GM12878 (cell line): Measurements from ENCODE around the gene AFAP1. TPM values are rescaled to one million over a fixed set of nuclear protein-coding genes. Genes with fewer than 3 reads are reported as not detected.

Experiments used
- ATAC-seq: fragments of 200-7000 bp; cut with Tn5 transposase; 3 replicates; pipeline ENCODE4 v1.9.1; 2020; ENCODE audit warnings: mild to moderate bottlenecking, moderate library complexity
- BruUV-seq: library from RNA; stranded (reverse); fragments of 400-500 nt; replicated peaks from 2 replicates; lab custom pipeline; 2021; lab: Mats Ljungman, UMichigan
- CTCF ChIA-PET: fragments of 300-600 bp; sonication (Branson Sonifier 250); formaldehyde crosslinking; extraction: SDS; loops from one replicate; lab custom pipeline; 2021; ENCODE audit warnings: inconsistent platforms; lab: Yijun Ruan, JAX
- POLR2A ChIA-PET: fragments of 350-600 bp; formaldehyde crosslinking; extraction: SDS; loops from one replicate; lab custom pipeline; 2021; ENCODE audit warnings: inconsistent platforms; lab: Charles Lee
- RAD21 ChIA-PET: fragments of 300-600 bp; sonication (Branson Sonifier 250); formaldehyde crosslinking; loops from one replicate; lab custom pipeline; 2023; ENCODE audit warnings: antibody characterized with exemption; ENCODE audit not compliant: unreplicated experiment; lab: Charles Lee
- SMC1A ChIA-PET: fragments of 300-600 bp; sonication (Branson Sonifier 250); formaldehyde crosslinking; loops from one replicate; lab custom pipeline; 2023; ENCODE audit not compliant: unreplicated experiment, uncharacterized antibody; lab: Charles Lee
- DNase-seq: peaks from one replicate; pipeline ENCODE4 v3.0.0-alpha.2; 2011; ENCODE audit warnings: low read depth, low spot score
- FAIRE-seq: peaks from 3 replicates; lab custom pipeline; 2011; peaks lifted over from hg19 to GRCh38; lab: Jason Lieb, UNC
- H2AFZ ChIP-seq: 2 replicates; pipeline ENCODE4 v1.6.0; 2011; ENCODE audit warnings: low read depth, low read length, control low read depth; ENCODE audit not compliant: control insufficient read depth
- H3K27ac ChIP-seq: 2 replicates; pipeline ENCODE4 v1.5.1; 2011; ENCODE audit warnings: control low read depth; ENCODE audit not compliant: control insufficient read depth, insufficient read depth
- H3K27me3 ChIP-seq, 2 experiments: replicated peaks in 1 of 2; 2 replicates each; pipeline versions ENCODE4 v1.6.0 to v1.6.1; 2011; ENCODE audit warnings: low read length in 1 of 2; ENCODE audit not compliant: control insufficient read depth in 2 of 2, insufficient read depth in 2 of 2
- H3K36me3 ChIP-seq, 2 experiments: 2 replicates each; pipeline ENCODE4 v1.5.1; 2011; ENCODE audit warnings: low read length in 1 of 2; ENCODE audit not compliant: control insufficient read depth in 2 of 2, insufficient read depth in 2 of 2
- H3K4me1 ChIP-seq: 2 replicates; pipeline ENCODE4 v1.6.1; 2011; ENCODE audit warnings: mild to moderate bottlenecking, low read length, moderate library complexity, mixed read lengths; ENCODE audit not compliant: control insufficient read depth, insufficient read depth
- H3K4me2 ChIP-seq: 2 replicates; pipeline ENCODE4 v1.6.0; 2011; ENCODE audit warnings: control low read depth; ENCODE audit not compliant: control insufficient read depth, insufficient read depth
- H3K4me3 ChIP-seq: fragments of 200-600 bp; sonication (generic); 2 replicates; pipeline ENCODE4 v1.5.1; 2016
- H3K79me2 ChIP-seq: 2 replicates; pipeline ENCODE4 v1.6.0; 2011; ENCODE audit warnings: low read length; ENCODE audit not compliant: control insufficient read depth, insufficient read depth
- H3K9ac ChIP-seq: 2 replicates; pipeline ENCODE4 v1.8.0; 2011; ENCODE audit warnings: low read length, control low read depth, mixed read lengths; ENCODE audit not compliant: control insufficient read depth, insufficient read depth
- H3K9me3 ChIP-seq: replicated peaks from 3 replicates; pipeline ENCODE4 v1.5.1; 2011; ENCODE audit warnings: mild to moderate bottlenecking, low read length; ENCODE audit not compliant: control insufficient read depth, insufficient read depth
- H4K20me1 ChIP-seq: 2 replicates; pipeline ENCODE4 v1.6.0; 2011; ENCODE audit not compliant: control insufficient read depth, insufficient read depth
- BHLHE40 ChIP-seq, 2 experiments: fragments of 450-650 bp in 1 of 2; IDR thresholded peaks; 2 replicates each; pipeline ENCODE4 v1.6.1; 2011 to 2017; ENCODE audit warnings: low read depth in 2 of 2, borderline replicate concordance in 1 of 2, improper control_type of control experiment in 1 of 2, low read length in 1 of 2, mild to moderate bottlenecking in 1 of 2
- CBFB ChIP-seq: IDR thresholded peaks from 2 replicates; pipeline ENCODE4 v1.6.1; 2016; ENCODE audit warnings: antibody characterized with exemption, low read depth
- CBX5 ChIP-seq: sonication (generic); IDR thresholded peaks from 2 replicates; pipeline ENCODE4 v1.6.1; 2016; ENCODE audit warnings: low read depth, moderate library complexity, mild to moderate bottlenecking, inconsistent platforms
- ELK1 ChIP-seq: IDR thresholded peaks from 2 replicates; pipeline ENCODE4 v1.6.1; 2012; ENCODE audit warnings: low read depth, low read length, improper control_type of control experiment
- MEF2A ChIP-seq: IDR thresholded peaks from 2 replicates; pipeline ENCODE4 v1.6.1; 2011; ENCODE audit warnings: low read depth, mild to moderate bottlenecking, low read length, moderate library complexity; ENCODE audit not compliant: insufficient read depth
- POLR2A ChIP-seq: IDR thresholded peaks from 2 replicates; pipeline ENCODE4 v1.6.1; 2011; ENCODE audit warnings: low read depth, mild to moderate bottlenecking, low read length
- SUPT20H ChIP-seq: IDR thresholded peaks from 2 replicates; pipeline ENCODE4 v1.6.1; 2011; ENCODE audit warnings: low read depth, mild to moderate bottlenecking, low read length, moderate library complexity, borderline replicate concordance; ENCODE audit not compliant: control insufficient read depth
- USF2 ChIP-seq: IDR thresholded peaks from 2 replicates; pipeline ENCODE4 v1.6.1; 2011; ENCODE audit warnings: low read depth, low read length, improper control_type of control experiment, borderline replicate concordance
- WGBS: methylation state at CpG from one replicate; pipeline ENCODE4 v1.1.6; 2016; ENCODE audit warnings: low lambda C conversion rate; ENCODE audit not compliant: insufficient replicate concordance, insufficient coverage; ENCODE audit errors: missing lambda C conversion rate; 5-methylcytosine and 5-hydroxymethylcytosine counted together
- in situ Hi-C: fragments of 300-500 bp; cut with MboI; formaldehyde crosslinking; loops from 9 replicates; pipeline ENCODE4 v1.14.3; 2018; ENCODE audit warnings: mixed read lengths
- intact Hi-C: fragments of 100-400 bp; cut with micrococcal nuclease; formaldehyde crosslinking; loops from one replicate; pipeline ENCODE4 v1.14.2; 2022; ENCODE audit not compliant: unreplicated experiment
- polyA plus RNA-seq, 11 experiments: library from polyadenylated mRNA; depleted of rRNA in 4 of 11; unstranded in 6 of 11; stranded (reverse) in 5 of 11; fragments of >200 nt; fragmentation: Nextera tagmentation in 4 of 11; fragmentation: Illumina TruSeq in 1 of 11; extraction: Ambion mirVana in 4 of 11; extraction: Trizol in 1 of 11; gene quantifications; 1 replicate in 1 of 11; 2 replicates in 10 of 11; pipeline versions ENCODE4 v1.2.1 to v1.2.3, GENCODE V29; 2011 to 2016; ENCODE audit warnings: inconsistent platforms in 2 of 11, missing spikeins in 2 of 11, low read depth in 1 of 11
- total RNA-seq, 4 experiments: library from RNA; depleted of rRNA in 3 of 4; stranded (reverse); fragments of >200 nt in 3 of 4; fragmentation: Illumina TruSeq in 1 of 4; extraction: Trizol in 1 of 4; gene quantifications; 2 replicates each; pipeline versions ENCODE4 v1.2.1 to v1.2.3, GENCODE V29; 2013 to 2021
- TF ChIP-seq, protein P1 (sequence below): IDR thresholded peaks from 2 replicates; pipeline ENCODE4 v1.6.1; 2012; ENCODE audit warnings: low read depth, low read length, improper control_type of control experiment
- TF ChIP-seq, protein P2 (sequence below): IDR thresholded peaks from 2 replicates; pipeline ENCODE4 v1.6.1; 2012; ENCODE audit warnings: improper control_type of control experiment, low read depth, low read length; ENCODE audit not compliant: insufficient replicate concordance

AFAP1 gene
- total and polyA plus RNA-seq, 10 of the 15 experiments (the other 5 are each of a cell fraction or from before 2014, with no cell fraction given), result 0.02 to 0.23 (median 0.09) TPM; not detected in 1

DNA sequence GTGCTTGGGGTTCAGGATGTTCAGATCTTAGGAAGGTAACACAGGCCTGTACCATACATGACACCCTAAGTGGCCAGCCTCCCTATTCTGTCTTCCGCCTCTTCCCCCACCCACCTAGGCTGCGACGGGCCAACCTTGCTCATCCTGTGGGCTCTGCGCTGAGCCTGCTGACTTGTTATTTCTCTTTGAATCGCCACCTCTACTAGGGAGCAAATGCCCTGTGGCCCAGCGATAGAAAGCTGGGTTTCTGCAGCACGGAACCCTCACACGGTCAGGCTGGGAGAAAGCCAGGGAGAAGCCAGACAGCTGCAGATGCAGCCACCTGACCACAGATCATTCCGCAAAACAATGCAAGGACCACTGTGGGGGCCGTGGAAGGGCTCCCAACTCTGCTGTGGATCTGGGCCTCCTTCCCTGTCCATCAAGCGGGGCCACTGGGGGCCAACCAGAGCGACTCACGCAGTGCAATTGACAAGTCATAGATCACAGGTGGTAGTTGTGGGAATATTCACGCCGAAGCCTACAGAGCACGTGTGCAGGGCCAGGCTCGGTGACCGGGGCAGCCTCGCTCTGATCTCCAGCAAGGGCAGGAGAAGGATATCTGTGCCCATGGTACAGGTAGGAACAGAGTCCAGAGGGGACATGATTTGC is 227.5 kb downstream of the AFAP1 start (continued):
- TF ChIP-seq USF2 (no peak), MEF2A (no peak), POLR2A (no peak), SUPT20H (no peak)

DNA sequence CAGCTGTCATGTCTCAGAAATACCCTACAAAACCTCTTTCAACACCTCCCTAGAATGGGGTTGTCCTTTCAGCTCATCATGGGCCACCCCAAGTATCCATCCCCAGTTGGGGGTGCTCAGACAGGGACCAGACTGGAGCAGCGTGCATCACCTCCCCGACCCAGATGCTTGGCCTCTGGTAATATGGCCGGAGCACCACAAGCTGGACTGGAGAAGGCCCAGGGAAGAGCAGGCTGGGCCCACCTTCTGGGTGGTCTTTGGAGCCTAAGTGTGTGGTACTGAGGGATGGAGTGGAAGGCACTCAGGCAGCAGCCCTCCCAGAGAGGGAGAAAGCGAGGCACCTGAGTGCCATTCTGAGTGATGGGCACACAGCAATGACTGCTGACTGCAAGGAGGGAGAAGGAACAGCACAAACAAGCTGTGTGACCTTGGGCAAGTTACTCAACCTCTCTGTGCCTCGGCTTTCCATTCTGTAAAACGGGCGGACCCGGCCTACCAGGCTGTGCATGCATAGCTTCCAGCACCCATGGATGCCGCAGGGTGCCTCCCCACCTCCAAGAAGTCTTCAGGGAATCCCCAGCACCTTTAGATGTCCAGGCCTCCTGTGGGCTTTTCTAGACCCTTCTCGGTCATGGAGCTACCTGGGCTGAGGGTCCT is 228.2 kb downstream of the AFAP1 start:
- no peaks in the 10 kb centered on the region for H3K79me2 ChIP-seq
- no peak overlapping the region for H3K27ac ChIP-seq
- H3K36me3 ChIP-seq, result no peaks in the 10 kb centered on the region
- H3K4me1 ChIP-seq, result no peaks in the 10 kb centered on the region
- H3K27me3 ChIP-seq, result no peaks in the 10 kb centered on the region; a peak in 2 of 4 replicates
- no TSS peak for BruUV-seq
- no peaks in the 10 kb centered on the region for H4K20me1 ChIP-seq
- WGBS, result 19% methylated on average over 10 of the region's 10 CpGs
- intact Hi-C loops, result loop anchor here (10.0 kb wide), 1 partner anchor 527 kb away; no protein-coding TSS in a partner anchor
- in situ Hi-C loops, result loop anchor here (10.0 kb wide), 1 partner anchor 517 kb away; the partner anchor contains the start of gene SORCS2
- ChIA-PET CTCF (no interaction called here), RAD21 (no interaction called here), SMC1A (no interaction called here), POLR2A (no interaction called here)
- no peak overlapping the region for H3K9ac ChIP-seq
- H3K4me2 ChIP-seq, result no peak overlapping the region
- H3K4me3 ChIP-seq, result no peak overlapping the region
- no peak for FAIRE-seq
- no peak for DNase-seq
- H2AFZ ChIP-seq, result no peak overlapping the region
- ATAC-seq, result no peak
- no peaks in the 10 kb centered on the region for H3K9me3 ChIP-seq
- TF ChIP-seq CBFB (no peak), CBX5 (no peak), BHLHE40 (IDR thresholded peaks at IDR 0.05; ENCODE audit: borderline replicate concordance in 1 of 2, low read depth in 2 of 2, low read length in 1 of 2) (no peak), MEF2A (no peak), ELK1 (no peak)
- TF ChIP-seq, protein P1, sequence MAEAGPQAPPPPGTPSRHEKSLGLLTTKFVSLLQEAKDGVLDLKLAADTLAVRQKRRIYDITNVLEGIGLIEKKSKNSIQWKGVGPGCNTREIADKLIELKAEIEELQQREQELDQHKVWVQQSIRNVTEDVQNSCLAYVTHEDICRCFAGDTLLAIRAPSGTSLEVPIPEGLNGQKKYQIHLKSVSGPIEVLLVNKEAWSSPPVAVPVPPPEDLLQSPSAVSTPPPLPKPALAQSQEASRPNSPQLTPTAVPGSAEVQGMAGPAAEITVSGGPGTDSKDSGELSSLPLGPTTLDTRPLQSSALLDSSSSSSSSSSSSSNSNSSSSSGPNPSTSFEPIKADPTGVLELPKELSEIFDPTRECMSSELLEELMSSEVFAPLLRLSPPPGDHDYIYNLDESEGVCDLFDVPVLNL, result no peak
- TF ChIP-seq, protein P2, sequence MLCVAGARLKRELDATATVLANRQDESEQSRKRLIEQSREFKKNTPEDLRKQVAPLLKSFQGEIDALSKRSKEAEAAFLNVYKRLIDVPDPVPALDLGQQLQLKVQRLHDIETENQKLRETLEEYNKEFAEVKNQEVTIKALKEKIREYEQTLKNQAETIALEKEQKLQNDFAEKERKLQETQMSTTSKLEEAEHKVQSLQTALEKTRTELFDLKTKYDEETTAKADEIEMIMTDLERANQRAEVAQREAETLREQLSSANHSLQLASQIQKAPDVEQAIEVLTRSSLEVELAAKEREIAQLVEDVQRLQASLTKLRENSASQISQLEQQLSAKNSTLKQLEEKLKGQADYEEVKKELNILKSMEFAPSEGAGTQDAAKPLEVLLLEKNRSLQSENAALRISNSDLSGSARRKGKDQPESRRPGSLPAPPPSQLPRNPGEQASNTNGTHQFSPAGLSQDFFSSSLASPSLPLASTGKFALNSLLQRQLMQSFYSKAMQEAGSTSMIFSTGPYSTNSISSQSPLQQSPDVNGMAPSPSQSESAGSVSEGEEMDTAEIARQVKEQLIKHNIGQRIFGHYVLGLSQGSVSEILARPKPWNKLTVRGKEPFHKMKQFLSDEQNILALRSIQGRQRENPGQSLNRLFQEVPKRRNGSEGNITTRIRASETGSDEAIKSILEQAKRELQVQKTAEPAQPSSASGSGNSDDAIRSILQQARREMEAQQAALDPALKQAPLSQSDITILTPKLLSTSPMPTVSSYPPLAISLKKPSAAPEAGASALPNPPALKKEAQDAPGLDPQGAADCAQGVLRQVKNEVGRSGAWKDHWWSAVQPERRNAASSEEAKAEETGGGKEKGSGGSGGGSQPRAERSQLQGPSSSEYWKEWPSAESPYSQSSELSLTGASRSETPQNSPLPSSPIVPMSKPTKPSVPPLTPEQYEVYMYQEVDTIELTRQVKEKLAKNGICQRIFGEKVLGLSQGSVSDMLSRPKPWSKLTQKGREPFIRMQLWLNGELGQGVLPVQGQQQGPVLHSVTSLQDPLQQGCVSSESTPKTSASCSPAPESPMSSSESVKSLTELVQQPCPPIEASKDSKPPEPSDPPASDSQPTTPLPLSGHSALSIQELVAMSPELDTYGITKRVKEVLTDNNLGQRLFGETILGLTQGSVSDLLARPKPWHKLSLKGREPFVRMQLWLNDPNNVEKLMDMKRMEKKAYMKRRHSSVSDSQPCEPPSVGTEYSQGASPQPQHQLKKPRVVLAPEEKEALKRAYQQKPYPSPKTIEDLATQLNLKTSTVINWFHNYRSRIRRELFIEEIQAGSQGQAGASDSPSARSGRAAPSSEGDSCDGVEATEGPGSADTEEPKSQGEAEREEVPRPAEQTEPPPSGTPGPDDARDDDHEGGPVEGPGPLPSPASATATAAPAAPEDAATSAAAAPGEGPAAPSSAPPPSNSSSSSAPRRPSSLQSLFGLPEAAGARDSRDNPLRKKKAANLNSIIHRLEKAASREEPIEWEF, result no peak
